Astrocyte of the hippocampus (primary cell): Measurements from ENCODE around the gene SLC25A48.
"Not testable (repeated sequence)": the region's sequence is repeated elsewhere in the genome, so short reads cannot be mapped to it uniquely, and the experiment has no call there.

Experiments used
- DNase-seq: peaks from one replicate; pipeline ENCODE4 v3.0.0; 2011; ENCODE audit warnings: low read depth, low spot score

Gene SLC25A48

DNA sequence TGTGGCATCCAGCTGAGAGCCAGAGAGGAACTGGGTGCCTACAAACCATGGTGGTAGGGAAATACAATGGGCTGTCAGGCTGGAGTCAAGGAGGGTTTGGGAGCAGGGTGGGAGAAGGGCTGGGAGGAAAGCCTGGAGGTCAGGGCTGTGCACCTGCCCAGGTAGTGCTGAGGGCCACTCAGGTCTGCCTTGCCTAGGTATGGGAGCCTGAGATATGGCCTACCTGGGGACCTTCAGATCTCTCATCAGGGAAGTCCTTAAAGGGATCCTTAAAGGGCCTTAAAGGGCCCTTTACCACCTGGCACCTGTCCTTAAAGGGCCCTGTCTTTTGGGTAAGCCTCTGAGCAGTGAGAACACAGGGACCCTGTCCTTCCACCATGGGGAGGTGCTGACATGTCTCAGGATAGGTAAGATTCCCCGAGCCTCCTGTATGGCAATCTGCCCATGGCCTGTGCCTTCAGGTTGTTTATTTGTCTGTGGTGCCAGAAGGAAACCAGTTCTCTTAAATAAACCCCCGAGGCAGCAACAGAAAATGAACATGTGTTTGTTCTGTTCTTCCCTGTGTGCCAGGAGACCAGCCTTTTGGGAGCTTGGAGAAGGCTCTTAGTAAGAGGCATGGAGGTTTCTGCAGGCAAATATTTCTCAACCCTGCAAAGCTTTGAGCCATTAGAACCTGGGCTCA lies 23.3 kb downstream of the SLC25A48 start:
- DNase-seq, result no peak

DNA sequence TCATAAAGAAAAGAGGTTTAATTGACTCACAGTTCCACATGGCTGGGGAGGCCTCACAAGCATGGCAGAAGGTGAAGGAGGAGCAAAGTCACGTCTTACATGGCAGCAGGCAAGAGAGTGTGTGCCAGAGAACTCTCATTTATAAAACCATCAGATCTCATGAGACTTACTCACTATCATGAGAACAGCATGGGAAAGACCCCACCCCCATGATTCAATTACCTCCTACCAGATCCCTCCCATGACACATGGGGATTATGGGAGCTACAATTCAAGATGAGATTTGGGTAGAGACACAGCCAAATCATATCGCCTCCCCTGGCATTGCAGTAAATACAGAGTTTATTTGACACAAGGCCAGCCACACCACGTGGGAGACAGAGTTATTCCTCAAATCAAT lies 24.7 kb downstream of the SLC25A48 start:
- DNase-seq, result not testable (repeated sequence)

DNA sequence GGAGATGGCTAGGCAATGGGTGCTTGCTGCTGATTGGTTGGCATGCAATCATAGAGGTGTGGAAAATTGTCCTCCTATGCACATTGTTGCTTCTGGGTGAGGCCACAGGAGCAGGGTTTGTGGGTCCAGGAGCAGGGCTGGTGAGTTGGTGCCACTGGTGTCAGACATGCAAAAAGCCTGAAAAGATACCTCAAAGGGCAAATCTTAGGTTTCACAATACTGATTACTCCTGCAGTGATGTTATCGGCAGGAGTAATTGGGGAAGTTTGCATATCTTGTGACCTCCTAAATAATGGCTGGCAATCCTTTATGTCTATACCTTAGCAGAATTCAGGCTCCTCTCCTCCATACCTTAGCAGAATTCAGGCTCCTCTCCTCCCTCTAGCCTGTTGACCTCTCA lies 25.2 kb downstream of the SLC25A48 start:
- DNase-seq, result no peak

DNA sequence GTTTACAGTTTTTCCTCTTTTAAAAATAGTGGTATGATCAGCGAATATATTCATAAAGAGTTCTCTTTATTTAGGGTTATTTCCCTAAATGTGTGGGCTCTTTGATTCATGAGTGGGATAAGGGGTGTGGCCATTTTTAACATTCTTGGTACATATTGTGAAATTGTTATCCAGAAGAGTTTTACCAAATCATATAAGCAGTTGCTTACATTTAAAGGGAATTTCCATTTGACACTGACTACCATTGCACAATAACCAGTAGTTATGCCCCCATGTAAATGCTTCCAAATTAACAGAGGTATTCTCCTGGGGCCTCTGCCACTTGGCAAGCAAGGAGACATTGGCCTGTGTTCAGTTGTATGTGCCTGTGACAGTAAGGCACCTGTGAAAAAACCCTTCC lies 27.2 kb downstream of the SLC25A48 start:
- DNase-seq, result no peak

DNA sequence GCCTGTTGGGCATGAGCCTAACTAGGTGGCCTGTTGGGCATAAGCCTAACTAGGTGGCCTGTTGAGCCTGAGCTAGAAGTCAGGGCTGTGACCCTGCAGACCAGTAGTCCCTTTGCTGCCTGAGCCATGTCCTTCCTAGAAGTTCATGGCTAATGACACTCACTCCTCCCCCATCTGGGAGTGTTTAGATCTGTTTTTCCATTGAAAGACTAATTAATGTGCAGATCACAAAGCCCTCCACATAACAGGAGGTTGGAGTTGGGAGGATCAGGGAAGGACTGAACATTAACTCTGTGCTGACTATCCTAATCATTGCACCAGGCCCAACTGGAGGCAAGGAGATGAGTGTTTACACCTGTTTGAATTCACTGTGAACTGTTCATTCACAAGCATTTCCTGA lies 27.6 kb downstream of the SLC25A48 start:
- no peak for DNase-seq

DNA sequence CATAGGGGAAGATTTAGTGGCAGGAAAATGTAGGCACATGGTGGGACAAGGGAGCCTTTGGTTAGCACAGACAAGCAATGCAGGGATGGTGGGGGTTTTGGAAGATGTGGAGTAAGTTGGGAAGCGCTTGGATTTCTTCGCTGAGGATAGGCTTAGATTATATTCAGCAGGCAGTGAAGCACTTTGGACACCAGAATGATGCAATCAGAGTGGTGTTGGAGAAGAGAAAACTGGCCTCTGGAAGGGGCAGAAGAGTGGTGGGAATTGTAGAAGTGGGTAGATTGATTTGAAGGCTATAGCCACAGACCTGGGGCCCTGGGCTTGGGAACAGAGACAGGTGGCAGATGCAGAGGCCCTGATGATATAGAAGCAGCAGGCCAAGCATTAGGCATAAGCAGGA lies 28.3 kb downstream of the SLC25A48 start:
- DNase-seq, result no peak

DNA sequence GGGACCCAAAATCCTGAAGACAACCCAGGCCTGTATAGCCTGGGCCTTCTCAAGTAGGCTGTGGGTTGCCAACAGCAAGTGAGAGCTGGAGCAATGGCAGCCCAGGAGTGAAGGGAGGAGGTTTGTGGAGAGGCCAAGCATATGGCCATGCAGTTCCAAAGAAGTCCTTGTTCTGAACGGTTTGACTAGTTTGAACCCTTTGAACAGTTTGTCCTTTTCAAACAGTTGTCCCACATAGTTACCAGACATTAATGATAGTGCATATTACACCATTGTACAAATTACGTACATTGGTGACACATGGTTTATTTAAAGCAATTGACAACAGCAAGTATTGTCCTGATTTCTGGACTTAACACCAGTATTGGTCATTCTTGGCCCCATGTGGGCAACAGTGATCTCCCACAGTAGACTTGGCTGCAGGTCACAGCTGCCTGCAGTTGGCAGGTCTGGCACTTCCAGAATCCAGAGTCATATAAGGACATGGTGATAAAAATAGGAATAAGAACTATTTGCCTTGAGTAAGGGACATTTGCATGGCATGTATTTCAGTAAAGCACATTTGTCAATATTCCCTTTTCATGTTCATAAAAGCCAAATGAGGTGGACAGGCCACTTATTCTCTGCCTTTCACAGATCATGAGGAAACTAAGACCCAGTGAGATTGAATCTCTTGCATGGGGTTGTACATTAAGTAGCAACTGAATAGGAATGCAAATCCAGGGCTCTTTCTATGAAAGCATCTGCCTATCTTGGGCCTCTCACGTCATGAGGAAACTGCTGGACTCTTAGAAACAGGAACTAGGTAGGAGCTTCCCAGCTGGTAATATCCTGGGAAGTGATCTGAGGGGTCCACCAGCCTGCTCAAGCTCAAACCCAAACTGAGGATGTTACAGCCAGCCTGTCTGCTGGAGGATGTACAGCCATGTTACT lies 30.3 kb downstream of the SLC25A48 start:
- no peak for DNase-seq

DNA sequence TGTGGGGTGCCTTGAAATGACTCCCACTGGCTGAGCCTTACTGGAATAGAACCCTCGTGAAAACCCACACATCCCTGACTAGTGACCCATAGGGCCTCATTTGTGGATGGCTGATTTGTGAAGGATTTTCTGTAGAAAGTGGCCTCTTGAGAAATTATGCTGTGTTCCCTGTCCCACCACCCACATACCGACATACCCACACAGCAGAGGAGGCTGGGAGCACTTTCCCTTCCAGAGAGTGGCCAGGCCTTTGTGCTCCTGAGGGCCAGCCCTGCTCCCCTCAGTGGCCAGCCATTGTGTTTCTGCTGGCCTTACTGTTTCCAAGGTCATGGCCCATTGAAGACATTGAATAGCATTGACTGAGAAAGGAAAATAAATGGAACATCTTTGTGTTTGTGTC lies 31.6 kb downstream of the SLC25A48 start:
- DNase-seq, result no peak

DNA sequence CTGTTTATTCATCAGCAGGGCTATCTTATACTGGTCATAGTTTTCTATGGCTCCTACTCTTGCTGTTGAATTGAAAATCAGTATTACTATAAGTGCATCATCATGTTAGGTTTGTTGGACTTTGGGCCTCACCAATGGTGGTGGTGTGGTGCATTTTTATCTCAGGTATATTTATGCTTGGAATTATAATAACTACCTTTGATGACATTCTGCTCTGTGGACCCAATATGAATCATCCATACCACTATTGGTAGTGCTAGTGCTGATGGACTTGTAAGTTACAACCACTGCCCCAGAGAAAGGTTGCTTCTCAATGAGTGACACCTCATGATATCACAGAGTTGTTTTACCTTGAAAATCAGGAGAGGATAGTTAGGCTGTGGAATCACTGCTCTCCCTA lies 33.1 kb downstream of the SLC25A48 start:
- no peak for DNase-seq

DNA sequence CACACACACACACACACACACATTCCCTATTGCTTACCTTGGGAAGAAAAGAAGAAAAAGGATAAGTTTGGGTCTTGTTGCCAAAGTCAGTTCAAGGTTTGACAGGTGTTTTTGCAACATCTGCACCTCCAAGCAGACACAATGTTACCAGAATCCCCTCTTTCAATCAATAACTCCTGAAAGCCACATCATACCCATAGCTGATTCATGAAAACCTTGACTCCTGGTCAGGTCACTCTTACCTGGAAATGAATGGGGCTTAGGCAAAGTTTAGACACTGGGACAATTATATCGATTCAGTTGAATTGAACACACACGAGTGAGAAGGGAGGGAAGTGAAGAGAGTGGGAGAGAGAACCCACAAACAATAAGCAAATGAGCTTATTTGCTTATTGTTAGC lies 34.2 kb downstream of the SLC25A48 start:
- no peak for DNase-seq

DNA sequence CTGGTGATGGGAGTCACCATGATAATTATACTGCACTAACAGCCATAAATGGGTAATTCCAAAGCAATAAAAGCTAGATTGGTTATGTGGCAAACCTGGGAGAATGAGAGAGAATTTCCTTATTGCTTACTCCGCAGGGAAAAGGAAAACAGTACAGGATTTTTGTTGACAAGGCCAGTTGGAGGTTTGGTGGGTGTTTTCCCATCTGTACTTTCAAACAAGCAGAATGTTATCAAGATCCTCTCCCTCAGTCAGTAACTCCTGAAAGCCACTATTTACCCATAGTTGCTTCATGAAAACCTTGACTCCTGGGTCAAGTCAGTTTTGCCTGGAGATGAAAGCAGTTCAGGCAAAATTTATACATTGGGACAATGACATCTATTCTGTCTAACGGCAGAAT lies 34.8 kb downstream of the SLC25A48 start:
- DNase-seq, result no peak

DNA sequence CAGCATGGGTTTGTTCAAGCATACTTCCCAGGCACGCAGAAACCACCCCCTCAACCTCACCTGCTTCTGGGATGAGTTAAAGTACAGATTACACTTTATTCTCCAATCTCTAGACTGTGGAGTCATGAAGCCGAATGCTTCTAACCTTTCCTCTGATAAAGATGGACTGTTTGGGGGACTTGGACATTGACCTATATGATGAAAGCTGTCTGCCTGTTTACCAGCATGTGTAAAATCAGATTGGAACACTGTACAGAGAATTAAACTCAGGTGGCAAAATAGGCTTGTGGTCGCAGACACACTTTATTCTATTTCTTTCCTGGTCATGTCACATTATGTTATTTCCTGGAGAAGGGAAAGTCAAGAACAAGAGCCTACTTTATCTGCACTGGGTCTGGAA lies 35.5 kb downstream of the SLC25A48 start:
- DNase-seq, result no peak

DNA sequence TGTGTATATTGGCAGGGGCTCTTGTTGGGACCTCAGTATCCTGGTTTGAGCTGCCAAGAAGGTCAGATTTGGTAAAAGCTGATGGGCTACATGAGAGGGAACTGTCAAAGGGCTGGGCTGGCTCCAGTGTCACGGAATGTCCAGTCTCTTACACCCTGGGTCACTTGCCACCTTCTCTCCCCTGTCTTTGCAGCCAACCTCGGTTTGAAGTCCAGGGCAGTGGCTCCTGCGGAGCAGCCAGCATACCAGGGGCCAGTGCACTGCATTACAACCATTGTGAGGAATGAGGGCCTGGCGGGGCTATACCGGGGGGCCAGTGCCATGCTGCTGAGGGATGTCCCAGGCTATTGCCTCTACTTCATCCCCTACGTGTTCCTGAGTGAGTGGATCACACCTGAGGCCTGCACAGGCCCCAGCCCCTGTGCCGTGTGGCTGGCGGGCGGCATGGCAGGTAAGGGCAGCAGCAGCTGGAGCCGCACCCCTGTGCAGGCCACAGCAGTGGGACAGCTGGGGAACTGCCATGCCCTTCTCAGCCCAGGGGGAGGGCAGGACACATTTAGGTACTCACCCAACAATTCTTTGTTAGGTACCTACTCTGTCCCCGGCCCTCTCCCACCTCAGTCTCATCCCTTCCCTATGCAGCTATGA lies 36.9 kb downstream of the SLC25A48 start:
- no peak for DNase-seq

DNA sequence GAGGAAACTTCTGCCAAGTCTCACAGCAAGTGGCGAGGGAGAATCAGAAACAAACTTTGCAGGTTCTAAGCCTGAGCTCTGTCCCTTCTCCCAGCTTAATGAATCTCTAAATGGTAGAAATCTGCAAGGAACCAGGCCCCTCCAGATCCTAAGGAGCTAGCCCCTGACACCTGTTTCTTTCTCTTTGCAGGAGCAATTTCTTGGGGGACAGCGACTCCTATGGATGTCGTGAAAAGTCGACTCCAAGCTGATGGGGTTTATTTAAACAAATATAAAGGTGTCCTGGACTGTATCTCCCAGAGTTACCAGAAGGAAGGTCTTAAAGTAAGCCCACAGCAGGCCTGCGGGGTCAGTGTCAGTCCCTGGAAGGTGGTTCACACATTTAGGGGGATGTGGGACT lies 39.4 kb downstream of the SLC25A48 start:
- no peak for DNase-seq

DNA sequence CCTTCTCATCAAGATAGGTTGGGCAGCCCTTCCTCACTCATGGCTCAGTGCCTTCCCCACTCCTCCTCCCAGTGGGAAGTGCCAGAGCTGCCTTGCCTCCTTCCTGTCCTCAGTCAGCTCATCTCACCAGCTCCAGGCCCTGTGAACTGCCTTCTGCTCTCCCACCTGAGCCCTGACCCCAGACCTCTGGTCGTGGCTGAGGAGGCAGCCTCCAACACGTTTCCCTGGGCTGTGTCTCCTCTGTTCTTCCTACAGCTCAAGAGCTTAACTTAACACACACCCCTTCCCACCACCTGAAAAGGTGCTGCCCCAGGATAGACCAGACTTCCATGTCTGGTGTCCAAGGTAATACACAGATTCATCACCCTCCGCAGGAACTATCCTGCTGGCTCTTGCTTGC lies 40.0 kb downstream of the SLC25A48 start:
- no peak for DNase-seq

DNA sequence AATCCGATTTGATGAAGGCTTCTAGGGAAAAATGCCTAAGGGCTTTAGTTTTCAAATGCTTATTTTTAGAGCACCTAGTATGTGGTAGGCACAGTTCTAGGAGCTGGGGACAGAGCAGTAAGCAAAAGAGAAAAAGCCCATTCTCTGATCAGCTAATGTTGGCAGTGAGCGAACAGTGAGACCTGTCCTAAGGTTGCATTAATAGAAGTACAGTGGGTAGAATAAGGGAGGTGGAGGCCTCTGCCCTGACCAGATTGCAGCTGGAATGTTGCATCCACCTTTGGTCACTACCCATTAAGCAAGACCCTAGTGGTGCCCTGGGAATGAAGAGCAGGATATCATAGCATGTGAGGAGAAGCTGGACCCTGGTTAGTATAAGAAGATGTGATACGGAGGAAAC lies 41.1 kb downstream of the SLC25A48 start:
- no peak for DNase-seq

DNA sequence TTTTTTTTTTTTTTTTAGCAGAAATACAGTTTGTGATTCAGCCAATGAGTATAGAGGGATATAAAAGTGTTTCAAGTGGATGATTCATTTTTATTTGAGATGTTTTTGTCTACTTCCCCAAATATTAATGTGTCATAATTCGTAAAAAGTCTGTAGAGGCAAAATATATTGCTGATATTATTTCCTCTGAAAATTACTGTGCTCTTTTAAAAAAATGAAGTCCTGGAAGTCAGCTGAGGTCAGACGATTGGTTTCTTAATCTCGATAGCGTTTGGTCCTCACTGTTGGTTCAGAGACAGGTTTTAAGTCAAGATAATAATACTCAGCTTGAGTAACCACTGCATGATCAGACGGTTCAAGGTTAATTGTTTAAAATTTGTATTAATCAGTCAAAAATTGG lies 41.7 kb downstream of the SLC25A48 start:
- no peak for DNase-seq

DNA sequence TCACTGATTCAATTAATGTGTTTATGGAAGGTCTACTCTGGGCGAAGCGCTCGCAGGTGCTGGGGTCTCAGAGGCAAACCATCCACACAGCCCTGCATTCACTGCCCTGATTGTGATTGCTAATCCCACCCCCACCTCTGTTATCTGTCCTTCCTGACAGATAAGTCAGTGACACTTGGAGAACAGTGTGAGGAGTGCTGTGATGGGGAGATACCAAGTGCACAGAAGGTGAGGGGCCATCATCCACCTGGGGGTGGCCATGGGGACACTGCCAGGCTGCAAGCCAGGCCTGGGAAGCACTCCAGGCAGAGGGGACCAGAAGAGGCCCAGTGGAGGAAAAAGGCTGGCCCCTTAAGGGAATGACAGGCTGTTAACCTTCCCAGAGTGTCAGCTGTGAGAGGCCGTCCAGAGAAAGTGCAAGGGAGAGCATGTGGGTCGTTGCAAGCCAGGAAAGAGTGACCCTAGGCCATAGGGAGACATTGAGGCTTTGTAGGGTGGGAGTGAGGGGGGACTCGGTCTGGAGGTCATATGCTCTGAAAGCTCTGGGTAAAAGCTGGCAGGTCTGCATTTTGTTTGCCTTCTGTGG lies 43.2 kb downstream of the SLC25A48 start:
- no peak for DNase-seq

DNA sequence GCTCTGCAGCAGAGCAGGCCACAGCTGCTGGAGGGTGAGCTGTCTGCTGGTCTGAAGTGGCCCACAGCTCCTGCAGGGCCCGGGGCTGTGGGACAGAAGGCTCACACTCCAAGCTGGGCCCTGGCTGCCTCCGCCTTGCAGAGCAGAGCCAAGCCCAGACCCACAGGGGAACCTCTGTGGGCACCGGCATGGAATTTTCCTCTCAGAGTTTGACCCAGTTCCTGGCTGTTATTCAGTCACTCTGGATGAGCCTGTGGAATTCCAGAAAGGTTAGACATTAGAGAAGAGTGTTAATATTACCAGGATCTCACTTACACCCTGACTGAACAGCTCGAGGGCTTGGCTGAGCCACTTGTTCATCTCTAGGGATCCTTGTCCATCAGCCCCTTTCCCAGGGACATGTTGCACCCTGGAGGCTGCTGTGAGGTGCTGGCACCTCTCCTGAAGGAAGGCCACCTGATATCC lies 43.7 kb downstream of the SLC25A48 start:
- DNase-seq, result peak; percentile 28

DNA sequence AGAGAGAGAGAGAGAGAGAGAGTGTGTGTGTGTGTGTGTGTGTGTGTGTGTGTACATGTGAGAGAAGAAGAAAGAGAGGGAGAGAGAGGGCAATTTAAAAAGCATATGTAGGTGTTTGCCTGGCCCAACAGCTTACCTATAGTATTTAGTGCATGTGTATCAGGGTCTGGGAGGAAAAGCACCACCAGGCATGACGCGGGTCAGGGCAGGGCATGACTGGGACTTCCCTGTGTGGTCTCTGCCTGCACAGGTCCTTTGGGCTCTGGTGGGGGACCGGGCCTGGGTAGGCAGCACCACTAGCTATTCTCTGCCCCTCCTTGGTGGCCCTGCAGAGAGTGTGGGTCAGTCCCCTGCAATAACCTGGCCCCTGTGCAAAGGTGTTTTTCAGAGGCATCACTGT lies 45.1 kb downstream of the SLC25A48 start:
- DNase-seq, result no peak

DNA sequence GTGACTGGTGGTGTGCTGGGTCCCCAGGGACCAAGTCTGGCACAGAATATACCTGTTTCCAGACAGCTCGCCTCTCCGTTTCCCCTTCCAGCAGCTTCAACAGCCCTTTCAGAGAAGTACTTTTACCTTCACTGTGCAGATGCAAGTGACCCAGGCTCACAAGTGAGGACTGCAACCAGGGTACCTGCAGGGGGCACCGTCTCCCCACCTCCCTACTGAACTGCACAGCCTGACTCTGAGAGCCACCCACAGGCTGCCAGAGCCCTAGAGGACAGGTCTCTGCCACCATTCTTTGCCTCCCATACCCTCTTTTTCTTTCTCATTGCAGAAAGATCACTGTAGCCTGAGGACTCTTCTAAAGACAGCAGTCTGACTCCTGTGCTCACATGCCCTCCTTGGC lies 45.8 kb downstream of the SLC25A48 start:
- DNase-seq, result peak; percentile 11

DNA sequence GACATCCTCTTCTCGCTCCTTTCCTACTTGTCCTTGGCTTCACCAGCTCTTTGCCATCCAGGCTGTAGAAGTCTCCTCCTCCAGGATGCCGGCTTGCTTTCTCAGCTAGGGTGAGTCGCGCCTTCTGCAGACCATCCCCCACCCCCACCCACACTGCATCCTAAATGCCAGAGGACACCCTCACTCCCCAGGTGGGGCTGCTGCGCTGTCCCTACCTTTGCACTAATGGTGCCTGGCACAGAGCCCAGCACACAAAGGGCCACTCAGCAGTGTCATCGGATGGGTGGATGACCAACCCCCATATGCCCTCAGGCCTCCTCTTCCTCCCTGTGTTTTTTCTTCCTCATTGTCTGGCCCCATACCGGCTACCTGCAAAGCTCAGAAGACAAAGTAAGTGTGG lies 46.3 kb downstream of the SLC25A48 start:
- DNase-seq, result no peak
